ENCODE measurements around the gene TTYH1.
"Not testable (repeated sequence)": the region's sequence is repeated elsewhere in the genome, so short reads cannot be mapped to it uniquely, and the experiment has no call there.

DNA sequence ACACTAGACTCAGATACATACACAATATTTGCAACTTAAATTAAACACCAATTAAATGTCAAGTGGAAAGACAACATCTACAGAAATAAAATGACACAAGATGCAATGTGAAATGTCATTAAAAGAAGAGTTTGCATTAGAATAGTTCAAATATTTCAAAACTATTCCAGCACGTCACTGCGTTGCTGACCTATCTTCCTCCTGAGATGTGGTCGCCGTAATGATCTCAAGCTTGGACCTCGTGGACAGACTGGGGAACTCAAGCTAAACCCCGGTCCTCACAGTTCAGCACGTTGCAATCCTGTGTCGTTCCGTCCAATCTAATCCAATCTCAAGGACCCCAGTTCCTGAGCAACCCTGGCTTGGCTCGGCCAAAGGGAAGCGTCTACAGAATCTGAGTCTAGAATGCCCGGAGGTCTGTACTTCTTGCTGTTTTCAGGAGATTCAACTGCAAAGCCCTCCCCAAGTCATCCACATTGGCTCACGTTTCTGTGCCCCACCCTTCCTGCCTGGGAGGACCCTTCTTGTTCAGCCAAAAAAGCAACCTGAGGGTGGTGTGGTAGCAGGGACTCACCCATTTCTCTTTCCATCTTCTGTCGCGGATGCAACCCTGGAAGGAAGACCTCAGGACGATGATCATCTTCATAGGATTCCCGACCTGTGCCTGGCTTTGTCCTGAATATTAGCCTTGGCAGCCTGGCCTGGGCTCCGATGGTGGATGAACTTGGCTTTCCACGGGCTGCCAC, 45.4 kb upstream of the TTYH1 start:
- TF ChIP-seq, protein P1, sequence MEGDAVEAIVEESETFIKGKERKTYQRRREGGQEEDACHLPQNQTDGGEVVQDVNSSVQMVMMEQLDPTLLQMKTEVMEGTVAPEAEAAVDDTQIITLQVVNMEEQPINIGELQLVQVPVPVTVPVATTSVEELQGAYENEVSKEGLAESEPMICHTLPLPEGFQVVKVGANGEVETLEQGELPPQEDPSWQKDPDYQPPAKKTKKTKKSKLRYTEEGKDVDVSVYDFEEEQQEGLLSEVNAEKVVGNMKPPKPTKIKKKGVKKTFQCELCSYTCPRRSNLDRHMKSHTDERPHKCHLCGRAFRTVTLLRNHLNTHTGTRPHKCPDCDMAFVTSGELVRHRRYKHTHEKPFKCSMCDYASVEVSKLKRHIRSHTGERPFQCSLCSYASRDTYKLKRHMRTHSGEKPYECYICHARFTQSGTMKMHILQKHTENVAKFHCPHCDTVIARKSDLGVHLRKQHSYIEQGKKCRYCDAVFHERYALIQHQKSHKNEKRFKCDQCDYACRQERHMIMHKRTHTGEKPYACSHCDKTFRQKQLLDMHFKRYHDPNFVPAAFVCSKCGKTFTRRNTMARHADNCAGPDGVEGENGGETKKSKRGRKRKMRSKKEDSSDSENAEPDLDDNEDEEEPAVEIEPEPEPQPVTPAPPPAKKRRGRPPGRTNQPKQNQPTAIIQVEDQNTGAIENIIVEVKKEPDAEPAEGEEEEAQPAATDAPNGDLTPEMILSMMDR (IDR thresholded peaks at IDR 0.05) = not testable (repeated sequence)
- TF ChIP-seq, protein P2, sequence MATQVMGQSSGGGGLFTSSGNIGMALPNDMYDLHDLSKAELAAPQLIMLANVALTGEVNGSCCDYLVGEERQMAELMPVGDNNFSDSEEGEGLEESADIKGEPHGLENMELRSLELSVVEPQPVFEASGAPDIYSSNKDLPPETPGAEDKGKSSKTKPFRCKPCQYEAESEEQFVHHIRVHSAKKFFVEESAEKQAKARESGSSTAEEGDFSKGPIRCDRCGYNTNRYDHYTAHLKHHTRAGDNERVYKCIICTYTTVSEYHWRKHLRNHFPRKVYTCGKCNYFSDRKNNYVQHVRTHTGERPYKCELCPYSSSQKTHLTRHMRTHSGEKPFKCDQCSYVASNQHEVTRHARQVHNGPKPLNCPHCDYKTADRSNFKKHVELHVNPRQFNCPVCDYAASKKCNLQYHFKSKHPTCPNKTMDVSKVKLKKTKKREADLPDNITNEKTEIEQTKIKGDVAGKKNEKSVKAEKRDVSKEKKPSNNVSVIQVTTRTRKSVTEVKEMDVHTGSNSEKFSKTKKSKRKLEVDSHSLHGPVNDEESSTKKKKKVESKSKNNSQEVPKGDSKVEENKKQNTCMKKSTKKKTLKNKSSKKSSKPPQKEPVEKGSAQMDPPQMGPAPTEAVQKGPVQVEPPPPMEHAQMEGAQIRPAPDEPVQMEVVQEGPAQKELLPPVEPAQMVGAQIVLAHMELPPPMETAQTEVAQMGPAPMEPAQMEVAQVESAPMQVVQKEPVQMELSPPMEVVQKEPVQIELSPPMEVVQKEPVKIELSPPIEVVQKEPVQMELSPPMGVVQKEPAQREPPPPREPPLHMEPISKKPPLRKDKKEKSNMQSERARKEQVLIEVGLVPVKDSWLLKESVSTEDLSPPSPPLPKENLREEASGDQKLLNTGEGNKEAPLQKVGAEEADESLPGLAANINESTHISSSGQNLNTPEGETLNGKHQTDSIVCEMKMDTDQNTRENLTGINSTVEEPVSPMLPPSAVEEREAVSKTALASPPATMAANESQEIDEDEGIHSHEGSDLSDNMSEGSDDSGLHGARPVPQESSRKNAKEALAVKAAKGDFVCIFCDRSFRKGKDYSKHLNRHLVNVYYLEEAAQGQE (IDR thresholded peaks at IDR 0.05; ENCODE audit: insufficient read depth in 1 of 2, low read depth in 2 of 2, low read length in 1 of 2) = not testable (repeated sequence)
- not testable (repeated sequence) for TF ChIP-seq TCF7L2 (IDR thresholded peaks at IDR 0.05; ENCODE audit: low read depth, low read length); POLR2AphosphoS5 (IDR thresholded peaks at IDR 0.05; ENCODE audit: low read depth, low read length); SIN3A (IDR thresholded peaks at IDR 0.05; ENCODE audit: borderline replicate concordance, insufficient read depth, low read depth, low read length)
